ENCODE measurements around the gene ANTXRL.
"Not testable (repeated sequence)": the region's sequence is repeated elsewhere in the genome, so short reads cannot be mapped to it uniquely, and the experiment has no call there.

Gene ANTXRL

GRCh38 chr10:46368956-46369355 lies 82.2 kb downstream of the ANTXRL start:
- not testable (repeated sequence) for H4K20me1 ChIP-seq (ENCODE audit: insufficient read depth, low read length); H3K9me3 ChIP-seq (ENCODE audit: insufficient read depth, low read length, severe bottlenecking); H3K36me3 ChIP-seq (ENCODE audit: insufficient read depth, low read length); H3K27ac ChIP-seq (ENCODE audit: low read length); H3K4me1 ChIP-seq (ENCODE audit: insufficient read depth, low read length); H3K9ac ChIP-seq (ENCODE audit: low read depth, low read length); H3K4me3 ChIP-seq (ENCODE audit: low read depth in 1 of 2, low read length in 2 of 2); DNase-seq; H2AFZ ChIP-seq (ENCODE audit: low read depth, low read length); H3K4me2 ChIP-seq (ENCODE audit: insufficient read depth, low read length); H3K27me3 ChIP-seq (ENCODE audit: insufficient read depth, low read length, poor library complexity); ATAC-seq (ENCODE audit: insufficient read depth, low read depth); H3K79me2 ChIP-seq (ENCODE audit: insufficient read depth, low read length)

GRCh38 chr10:46374410-46374809 lies 87.6 kb downstream of the ANTXRL start:
- not testable (repeated sequence) for H2AFZ ChIP-seq (ENCODE audit: low read depth, low read length); H3K9ac ChIP-seq (ENCODE audit: low read depth, low read length); H3K4me2 ChIP-seq (ENCODE audit: insufficient read depth, low read length); H3K9me3 ChIP-seq (ENCODE audit: insufficient read depth, low read length, severe bottlenecking); H3K4me3 ChIP-seq (ENCODE audit: low read depth in 1 of 2, low read length in 2 of 2); H3K27me3 ChIP-seq (ENCODE audit: insufficient read depth, low read length, poor library complexity); H3K27ac ChIP-seq (ENCODE audit: low read length); H3K79me2 ChIP-seq (ENCODE audit: insufficient read depth, low read length); H3K36me3 ChIP-seq (ENCODE audit: insufficient read depth, low read length); H4K20me1 ChIP-seq (ENCODE audit: insufficient read depth, low read length); DNase-seq; H3K4me1 ChIP-seq (ENCODE audit: insufficient read depth, low read length)
- 0 out of 3 replicates have a peak, but pooled peaks have one; percentile 47 for ATAC-seq (ENCODE audit: insufficient read depth, low read depth)

- not testable (repeated sequence) for H3K4me2 ChIP-seq (ENCODE audit: insufficient read depth, low read length); H3K9me3 ChIP-seq (ENCODE audit: insufficient read depth, low read length, severe bottlenecking); H4K20me1 ChIP-seq (ENCODE audit: insufficient read depth, low read length); H3K4me3 ChIP-seq (ENCODE audit: low read depth in 1 of 2, low read length in 2 of 2); H3K79me2 ChIP-seq (ENCODE audit: insufficient read depth, low read length); H3K9ac ChIP-seq (ENCODE audit: low read depth, low read length); H3K4me1 ChIP-seq (ENCODE audit: insufficient read depth, low read length); DNase-seq; H2AFZ ChIP-seq (ENCODE audit: low read depth, low read length); H3K27ac ChIP-seq (ENCODE audit: low read length); ATAC-seq (ENCODE audit: insufficient read depth, low read depth); H3K27me3 ChIP-seq (ENCODE audit: insufficient read depth, low read length, poor library complexity); H3K36me3 ChIP-seq (ENCODE audit: insufficient read depth, low read length)
These were observed 88.6 kb downstream of the ANTXRL start, which contains the start of gene ANXA8L1 for GRCh38 chr10:46375406-46375805. TSS of gene ANXA8L1 (plus strand) at chr10:46375776. CDS start at chr10:46375852, 76 bp downstream.

- not testable (repeated sequence) for H4K20me1 ChIP-seq (ENCODE audit: insufficient read depth, low read length); H3K4me1 ChIP-seq (ENCODE audit: insufficient read depth, low read length); H2AFZ ChIP-seq (ENCODE audit: low read depth, low read length); ATAC-seq (ENCODE audit: insufficient read depth, low read depth); H3K79me2 ChIP-seq (ENCODE audit: insufficient read depth, low read length); H3K9ac ChIP-seq (ENCODE audit: low read depth, low read length); H3K36me3 ChIP-seq (ENCODE audit: insufficient read depth, low read length); H3K27ac ChIP-seq (ENCODE audit: low read length); H3K9me3 ChIP-seq (ENCODE audit: insufficient read depth, low read length, severe bottlenecking); H3K4me2 ChIP-seq (ENCODE audit: insufficient read depth, low read length); H3K4me3 ChIP-seq (ENCODE audit: low read depth in 1 of 2, low read length in 2 of 2); DNase-seq; H3K27me3 ChIP-seq (ENCODE audit: insufficient read depth, low read length, poor library complexity)
These were observed 90.2 kb downstream of the ANTXRL start for GRCh38 chr10:46377022-46377421.

- not testable (repeated sequence) for H3K4me1 ChIP-seq (ENCODE audit: insufficient read depth, low read length); H3K27ac ChIP-seq (ENCODE audit: low read length); H3K9ac ChIP-seq (ENCODE audit: low read depth, low read length); H3K36me3 ChIP-seq (ENCODE audit: insufficient read depth, low read length); H3K9me3 ChIP-seq (ENCODE audit: insufficient read depth, low read length, severe bottlenecking); ATAC-seq (ENCODE audit: insufficient read depth, low read depth); DNase-seq; H2AFZ ChIP-seq (ENCODE audit: low read depth, low read length); H3K4me3 ChIP-seq (ENCODE audit: low read depth in 1 of 2, low read length in 2 of 2); H3K4me2 ChIP-seq (ENCODE audit: insufficient read depth, low read length); H3K27me3 ChIP-seq (ENCODE audit: insufficient read depth, low read length, poor library complexity); H4K20me1 ChIP-seq (ENCODE audit: insufficient read depth, low read length); H3K79me2 ChIP-seq (ENCODE audit: insufficient read depth, low read length)
These were observed 90.9 kb downstream of the ANTXRL start for GRCh38 chr10:46377651-46378050.

GRCh38 chr10:46378108-46378507 lies 91.3 kb downstream of the ANTXRL start:
- H4K20me1 ChIP-seq (ENCODE audit: insufficient read depth, low read length); H3K27ac ChIP-seq (ENCODE audit: low read length); H3K4me3 ChIP-seq (ENCODE audit: low read depth in 1 of 2, low read length in 2 of 2); H3K4me1 ChIP-seq (ENCODE audit: insufficient read depth, low read length); H3K27me3 ChIP-seq (ENCODE audit: insufficient read depth, low read length, poor library complexity); DNase-seq; H2AFZ ChIP-seq (ENCODE audit: low read depth, low read length); H3K9me3 ChIP-seq (ENCODE audit: insufficient read depth, low read length, severe bottlenecking); H3K36me3 ChIP-seq (ENCODE audit: insufficient read depth, low read length); ATAC-seq (ENCODE audit: insufficient read depth, low read depth); H3K9ac ChIP-seq (ENCODE audit: low read depth, low read length); H3K4me2 ChIP-seq (ENCODE audit: insufficient read depth, low read length); H3K79me2 ChIP-seq (ENCODE audit: insufficient read depth, low read length): not testable (repeated sequence)

- not testable (repeated sequence) for H3K27me3 ChIP-seq (ENCODE audit: insufficient read depth, low read length, poor library complexity); H3K4me3 ChIP-seq (ENCODE audit: low read depth in 1 of 2, low read length in 2 of 2); H3K79me2 ChIP-seq (ENCODE audit: insufficient read depth, low read length); H3K4me2 ChIP-seq (ENCODE audit: insufficient read depth, low read length); H4K20me1 ChIP-seq (ENCODE audit: insufficient read depth, low read length); H3K4me1 ChIP-seq (ENCODE audit: insufficient read depth, low read length); H2AFZ ChIP-seq (ENCODE audit: low read depth, low read length); H3K36me3 ChIP-seq (ENCODE audit: insufficient read depth, low read length); ATAC-seq (ENCODE audit: insufficient read depth, low read depth); H3K9me3 ChIP-seq (ENCODE audit: insufficient read depth, low read length, severe bottlenecking); H3K9ac ChIP-seq (ENCODE audit: low read depth, low read length); H3K27ac ChIP-seq (ENCODE audit: low read length); DNase-seq
These were observed 92.5 kb downstream of the ANTXRL start for GRCh38 chr10:46379233-46379848.
